Left colon (tissue), 2 donors: Measurements from ENCODE around the gene MAML2. TPM values are rescaled to one million over a fixed set of nuclear protein-coding genes. Genes with fewer than 3 reads are reported as not detected.

Source experiments
- ATAC-seq: fragments of 200-7000 bp; cut with Tn5 transposase; one replicate; pipeline ENCODE4 v1.9.1; 2020; ENCODE audit warnings: mild to moderate bottlenecking, moderate library complexity
- DNase-seq, 2 donors: peaks; one replicate each; pipeline ENCODE4 v3.0.0-alpha.2; 2020
- intact Hi-C, 2 donors: fragments of 100-400 bp; cut with DNase I in 1 of 2; cut with micrococcal nuclease in 1 of 2; formaldehyde crosslinking; loops; one replicate each; pipeline versions ENCODE4 v1.11.2 to v1.14.0; 2022; cut with DNase I, micrococcal nuclease
- total RNA-seq, 2 donors: library from RNA; stranded (reverse); fragmentation: NEBNext Ultra II Directional; extraction: Animal tissue kit (Norgen Biotek cat#: 25700); gene quantifications; one replicate each; pipeline ENCODE4 v1.2.1, GENCODE V29; 2021
- donor health status: DM: no; HTN: no; CAD: no.
- donor health status: DM: yes; HTN: yes; CAD: no.

Gene MAML2
- total RNA-seq, 2 donors from 2014 or later, result 14.8 to 16.3 TPM

DNA sequence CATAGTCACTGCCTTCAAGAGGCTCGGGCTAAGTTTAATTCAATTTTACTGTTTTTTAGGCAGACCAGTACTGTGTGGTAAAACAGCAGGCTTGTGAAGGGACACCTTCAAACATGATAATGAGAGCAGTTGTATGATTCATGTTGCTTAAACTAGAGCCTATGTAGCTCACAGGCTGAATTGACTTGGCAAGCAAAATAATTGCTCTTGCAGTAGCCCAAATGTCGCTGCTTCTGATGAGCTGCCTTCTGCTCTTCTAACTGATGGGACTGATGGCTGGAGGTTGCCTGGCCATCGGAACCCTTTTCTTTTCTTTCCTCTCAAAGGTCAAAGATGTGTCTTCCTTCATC is 137.6 kb downstream of the MAML2 start:
- ATAC-seq (no peak), DNase-seq (no peak)

GRCh38 chr11:96204721-96205459 is 138.1 kb downstream of the MAML2 start:
- DNase-seq (no peak), ATAC-seq (no peak)
- intact Hi-C loops, result no loop called here

More for the DNA sequence above, 137.6 kb downstream of the MAML2 start:
- intact Hi-C loops, result no loop called here

DNA sequence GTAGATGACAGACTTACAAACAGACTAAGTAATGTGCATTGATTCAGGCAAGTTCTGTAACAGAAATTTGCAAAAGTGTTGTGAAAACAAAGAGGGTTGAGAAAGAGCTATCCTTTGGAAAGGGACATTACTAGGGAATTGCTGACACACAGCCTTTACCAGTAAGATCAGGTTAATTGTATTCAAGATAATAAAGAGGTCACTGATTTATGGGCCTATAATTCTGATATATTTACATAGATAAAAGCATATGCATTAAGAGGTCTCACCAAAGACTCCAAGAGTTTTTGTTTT is 138.7 kb downstream of the MAML2 start:
- DNase-seq (no peak), ATAC-seq (no peak)
- intact Hi-C loops, result no loop called here

DNA sequence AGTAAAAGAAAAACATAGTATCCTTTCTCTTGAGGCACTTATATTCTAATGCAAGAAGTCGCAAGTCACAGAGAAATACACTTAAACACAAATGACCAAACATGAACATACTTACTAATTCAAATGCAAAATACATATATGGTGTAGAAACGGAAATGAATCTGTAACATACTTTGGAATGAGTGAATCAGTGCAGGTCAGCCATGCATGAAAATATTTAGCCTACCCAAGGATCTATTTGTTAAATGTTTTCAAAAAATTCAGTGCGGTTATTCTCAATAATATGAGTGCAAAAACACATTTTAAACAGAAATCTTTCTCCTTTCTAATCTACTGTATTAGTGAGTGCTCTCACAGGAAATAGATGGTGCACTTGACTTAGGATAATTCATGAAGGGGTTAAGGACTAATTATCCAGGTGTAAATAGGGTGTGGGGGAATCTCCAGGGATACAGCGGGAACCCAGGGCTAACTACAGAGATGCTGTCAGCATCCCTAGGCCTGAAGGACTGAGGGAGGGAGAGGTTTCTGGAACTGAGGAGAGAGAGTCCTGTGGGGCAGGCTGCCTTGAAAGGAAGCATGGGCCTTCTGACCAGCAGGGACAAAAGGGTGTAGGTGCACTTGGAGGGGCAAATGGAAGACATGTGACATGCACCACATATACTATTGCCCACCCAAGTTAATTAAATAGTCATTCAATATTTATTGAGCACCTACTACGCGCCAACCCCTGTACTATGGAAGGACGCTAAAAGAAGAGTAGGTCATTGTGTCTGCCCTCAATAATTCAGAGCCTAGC is 139.2 kb downstream of the MAML2 start:
- no peak for ATAC-seq
- no peak for DNase-seq
- intact Hi-C loops, result no loop called here

DNA sequence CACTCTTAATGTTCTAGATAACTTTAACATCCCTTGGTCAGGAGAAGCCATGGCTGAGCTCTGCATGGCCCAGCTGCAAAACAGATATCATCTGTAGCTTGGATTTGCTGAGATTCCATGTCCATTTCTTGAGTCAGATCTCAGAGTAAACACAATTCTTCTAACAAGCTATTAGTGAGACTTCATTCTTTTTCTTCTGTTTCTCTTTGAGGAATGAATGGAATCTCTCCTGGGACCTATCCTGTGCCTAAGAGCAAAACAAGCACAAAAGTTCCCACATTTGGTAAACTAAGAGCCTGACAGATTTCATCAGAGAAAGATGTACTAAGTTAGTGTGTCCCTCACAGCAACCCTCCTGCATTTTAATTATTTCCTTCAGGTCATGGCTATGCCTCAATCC is 142.8 kb downstream of the MAML2 start:
- ATAC-seq (no peak), DNase-seq (no peak)
- intact Hi-C loops, result no loop called here

- DNase-seq (no peak), ATAC-seq (no peak)
- intact Hi-C loops, result no loop called here
These were observed 143.4 kb downstream of the MAML2 start for GRCh38 chr11:96199563-96200025.

GRCh38 chr11:96197801-96198701 is 144.9 kb downstream of the MAML2 start:
- no peak for ATAC-seq
- no peak for DNase-seq
- intact Hi-C loops, result no loop called here

- no peak for ATAC-seq
- DNase-seq, result no peak
- intact Hi-C loops, result no loop called here
These were observed 145.9 kb downstream of the MAML2 start for GRCh38 chr11:96197103-96197502.

GRCh38 chr11:96196181-96196662 is 146.8 kb downstream of the MAML2 start:
- DNase-seq, result no peak
- ATAC-seq, result no peak
- intact Hi-C loops, result no loop called here

- ATAC-seq, result no peak
- DNase-seq, result no peak
- intact Hi-C loops, result no loop called here
These were observed 147.3 kb downstream of the MAML2 start for GRCh38 chr11:96195671-96196070.

GRCh38 chr11:96194581-96195374 is 148.2 kb downstream of the MAML2 start:
- ATAC-seq, result no peak

GRCh38 chr11:96193745-96194443 is 149.1 kb downstream of the MAML2 start:
- intact Hi-C loops, result no loop called here
- ATAC-seq, result no peak

More at GRCh38 chr11:96194581-96195374, 148.2 kb downstream of the MAML2 start:
- DNase-seq, result no peak
- intact Hi-C loops, result no loop called here

GRCh38 chr11:96191752-96192151 is 151.2 kb downstream of the MAML2 start:
- intact Hi-C loops, result no loop called here
- ATAC-seq, result no peak
- DNase-seq, result no peak

More at GRCh38 chr11:96193745-96194443, 149.1 kb downstream of the MAML2 start:
- DNase-seq, result no peak

GRCh38 chr11:96189351-96189750 is 153.6 kb downstream of the MAML2 start:
- intact Hi-C loops, result no loop called here
- no peak for DNase-seq
- no peak for ATAC-seq

GRCh38 chr11:96188243-96189006 is 154.6 kb downstream of the MAML2 start:
- no peak for ATAC-seq
- intact Hi-C loops, result no loop called here
- no peak for DNase-seq

DNA sequence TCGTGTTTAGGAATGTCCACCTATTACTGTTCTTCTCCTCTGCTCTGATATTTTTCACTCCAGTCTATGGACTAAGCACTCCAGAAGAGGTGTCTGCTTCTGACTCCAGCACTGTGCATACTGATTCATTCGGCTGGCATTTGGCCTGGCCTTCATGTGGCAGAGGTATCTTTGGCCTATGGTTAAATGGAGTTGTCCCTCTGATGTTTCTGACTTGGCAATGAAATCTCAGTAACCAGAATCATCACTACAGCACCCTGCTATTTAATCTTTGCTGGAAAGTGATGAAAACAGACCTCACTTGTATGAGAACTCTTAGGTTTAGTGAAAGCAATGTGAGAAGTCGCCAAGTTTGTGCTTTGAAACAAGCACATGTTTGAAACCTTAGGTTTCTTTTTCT is 155.2 kb downstream of the MAML2 start:
- no peak for DNase-seq
- no peak for ATAC-seq
- intact Hi-C loops, result no loop called here

GRCh38 chr11:96186806-96187205 is 156.2 kb downstream of the MAML2 start:
- ATAC-seq, result no peak
- intact Hi-C loops, result no loop called here
- DNase-seq, result no peak
